ENCODE measurements around the gene DNAI1. TPM values are rescaled to one million over a fixed set of nuclear protein-coding genes. Genes with fewer than 3 reads are reported as not detected.

DNAI1 gene
- total RNA-seq, 1 donor from 2014 or later, result 1.8 TPM

DNA sequence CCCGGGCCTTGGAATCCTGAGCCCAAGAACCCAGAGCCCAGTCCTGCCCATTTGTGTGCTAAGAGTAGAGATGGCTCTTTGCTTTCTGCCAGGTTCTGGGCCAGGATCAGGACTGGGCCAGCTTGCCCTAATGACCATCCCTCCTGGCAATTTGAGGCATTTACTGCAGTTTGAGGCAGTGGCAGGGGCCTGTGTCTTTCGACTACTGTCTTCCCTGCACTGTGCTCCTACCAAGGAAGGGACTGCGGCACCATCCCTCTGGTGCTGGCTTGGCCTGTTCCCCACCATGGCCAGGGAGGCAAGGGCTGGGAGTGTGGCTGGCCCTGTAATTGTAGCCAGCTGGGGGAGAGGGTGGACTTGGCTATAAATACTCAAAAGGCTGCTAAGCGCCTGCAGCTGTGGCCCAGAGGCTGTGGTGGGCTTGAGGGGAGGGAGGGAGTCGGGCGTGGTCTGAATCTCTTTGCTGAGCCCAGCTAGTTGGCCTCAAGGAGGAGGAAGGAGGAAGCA is 59.6 kb downstream of the DNAI1 start:
- Histone ChIP-seq H3K27ac (ENCODE audit: low read depth, low read length) (no peak overlapping the region), H3K36me3 (ENCODE audit: insufficient read depth, low read length) (no peaks in the 10 kb centered on the region), H2AFZ (ENCODE audit: low read depth, low read length) (no peak overlapping the region), H3K79me2 (ENCODE audit: insufficient read depth, low read length) (no peaks in the 10 kb centered on the region), H4K20me1 (ENCODE audit: insufficient read depth, low read length) (peaks cover 5% of the 10 kb centered on the region), H3K4me3 (ENCODE audit: insufficient read depth, low read depth, low read length) (no peak overlapping the region), H3K4me1 (ENCODE audit: insufficient read depth, low read length) (peaks cover under 1% of the 10 kb centered on the region), H3K9me3 (ENCODE audit: insufficient read depth, low read depth, low read length) (no peaks in the 10 kb centered on the region), H3K27me3 (ENCODE audit: insufficient read depth, low read length) (peaks cover 6% of the 10 kb centered on the region), H3K9ac (ENCODE audit: low read length) (no peak overlapping the region), H3K4me2 (ENCODE audit: low read length) (no peak overlapping the region)
- TF ChIP-seq, protein P1, sequence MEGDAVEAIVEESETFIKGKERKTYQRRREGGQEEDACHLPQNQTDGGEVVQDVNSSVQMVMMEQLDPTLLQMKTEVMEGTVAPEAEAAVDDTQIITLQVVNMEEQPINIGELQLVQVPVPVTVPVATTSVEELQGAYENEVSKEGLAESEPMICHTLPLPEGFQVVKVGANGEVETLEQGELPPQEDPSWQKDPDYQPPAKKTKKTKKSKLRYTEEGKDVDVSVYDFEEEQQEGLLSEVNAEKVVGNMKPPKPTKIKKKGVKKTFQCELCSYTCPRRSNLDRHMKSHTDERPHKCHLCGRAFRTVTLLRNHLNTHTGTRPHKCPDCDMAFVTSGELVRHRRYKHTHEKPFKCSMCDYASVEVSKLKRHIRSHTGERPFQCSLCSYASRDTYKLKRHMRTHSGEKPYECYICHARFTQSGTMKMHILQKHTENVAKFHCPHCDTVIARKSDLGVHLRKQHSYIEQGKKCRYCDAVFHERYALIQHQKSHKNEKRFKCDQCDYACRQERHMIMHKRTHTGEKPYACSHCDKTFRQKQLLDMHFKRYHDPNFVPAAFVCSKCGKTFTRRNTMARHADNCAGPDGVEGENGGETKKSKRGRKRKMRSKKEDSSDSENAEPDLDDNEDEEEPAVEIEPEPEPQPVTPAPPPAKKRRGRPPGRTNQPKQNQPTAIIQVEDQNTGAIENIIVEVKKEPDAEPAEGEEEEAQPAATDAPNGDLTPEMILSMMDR (IDR thresholded peaks at IDR 0.05; ENCODE audit: insufficient read depth, low read depth, low read length), result no peak
- TF ChIP-seq EZH2 (IDR thresholded peaks at IDR 0.05; ENCODE audit: insufficient read depth, low read length), result no peak
- Mint-ChIP-seq H3K27me3 (ENCODE audit: low read depth, unreplicated experiment) (peaks cover 59% of the 10 kb centered on the region), H3K4me1 (ENCODE audit: low read depth, unreplicated experiment) (peaks cover 1% of the 10 kb centered on the region), H3K36me3 (ENCODE audit: low read depth, unreplicated experiment) (no peaks in the 10 kb centered on the region), H3K27ac (ENCODE audit: unreplicated experiment) (no peak overlapping the region), H3K9me3 (ENCODE audit: unreplicated experiment) (no peaks in the 10 kb centered on the region), H3K4me3 (ENCODE audit: unreplicated experiment) (no peak overlapping the region)
- DNase-seq (ENCODE audit: low read depth), result no peak
- no peak for FAIRE-seq

DNA sequence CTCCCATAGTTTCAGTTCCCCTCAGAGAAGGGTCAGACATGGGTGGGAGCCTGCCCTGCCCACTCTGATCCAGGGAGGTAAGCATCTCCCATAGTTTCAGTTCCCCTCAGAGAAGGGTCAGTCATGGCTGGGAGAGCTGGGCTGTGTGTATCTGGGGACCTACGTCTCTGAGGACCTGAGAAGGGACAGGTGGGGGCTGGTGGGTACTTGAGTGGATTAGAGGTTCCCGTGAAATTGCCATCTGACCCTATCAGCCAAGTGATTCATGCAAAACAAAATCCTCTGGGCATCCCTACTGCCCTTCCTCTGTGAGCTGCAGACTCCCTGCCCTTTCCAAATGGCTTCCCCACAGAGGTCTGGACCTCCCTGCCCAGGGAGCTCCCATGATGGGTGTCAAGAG is 60.3 kb downstream of the DNAI1 start:
- TF ChIP-seq EZH2 (IDR thresholded peaks at IDR 0.05; ENCODE audit: insufficient read depth, low read length), result no peak
- TF ChIP-seq, protein P1 (IDR thresholded peaks at IDR 0.05; ENCODE audit: insufficient read depth, low read depth, low read length), result no peak
- Mint-ChIP-seq H3K4me3 (ENCODE audit: unreplicated experiment) (no peak overlapping the region), H3K27ac (ENCODE audit: unreplicated experiment) (no peak overlapping the region), H3K27me3 (ENCODE audit: low read depth, unreplicated experiment) (peaks cover 61% of the 10 kb centered on the region), H3K4me1 (ENCODE audit: low read depth, unreplicated experiment) (peaks cover 1% of the 10 kb centered on the region), H3K36me3 (ENCODE audit: low read depth, unreplicated experiment) (no peaks in the 10 kb centered on the region), H3K9me3 (ENCODE audit: unreplicated experiment) (no peaks in the 10 kb centered on the region)
- Histone ChIP-seq H3K9ac (ENCODE audit: low read length) (no peak overlapping the region), H3K79me2 (ENCODE audit: insufficient read depth, low read length) (no peaks in the 10 kb centered on the region), H2AFZ (ENCODE audit: low read depth, low read length) (no peak overlapping the region), H3K27ac (ENCODE audit: low read depth, low read length) (no peak overlapping the region), H3K4me3 (ENCODE audit: insufficient read depth, low read depth, low read length) (no peak overlapping the region), H4K20me1 (ENCODE audit: insufficient read depth, low read length) (peaks cover 5% of the 10 kb centered on the region), H3K4me1 (ENCODE audit: insufficient read depth, low read length) (peaks cover 5% of the 10 kb centered on the region), H3K4me2 (ENCODE audit: low read length) (no peak overlapping the region), H3K36me3 (ENCODE audit: insufficient read depth, low read length) (no peaks in the 10 kb centered on the region), H3K27me3 (ENCODE audit: insufficient read depth, low read length) (peaks cover 3% of the 10 kb centered on the region), H3K9me3 (ENCODE audit: insufficient read depth, low read depth, low read length) (no peaks in the 10 kb centered on the region)
- FAIRE-seq (no peak), DNase-seq (ENCODE audit: low read depth) (no peak)

GRCh38 chr9:34519321-34520020 is 60.9 kb downstream of the DNAI1 start:
- peaks cover 5% of the 10 kb centered on the region for H4K20me1 ChIP-seq (ENCODE audit: insufficient read depth, low read length)
- H3K27ac Mint-ChIP-seq (ENCODE audit: unreplicated experiment), result no peak overlapping the region
- H3K9ac ChIP-seq (ENCODE audit: low read length), result no peak overlapping the region
- H3K4me3 ChIP-seq (ENCODE audit: insufficient read depth, low read depth, low read length), result no peak overlapping the region
- H3K36me3 ChIP-seq (ENCODE audit: insufficient read depth, low read length), result no peaks in the 10 kb centered on the region
- H3K27me3 ChIP-seq (ENCODE audit: insufficient read depth, low read length), result peaks cover 7% of the 10 kb centered on the region
- H3K27me3 Mint-ChIP-seq (ENCODE audit: low read depth, unreplicated experiment), result peaks cover 67% of the 10 kb centered on the region
- no peak for TF ChIP-seq EZH2 (IDR thresholded peaks at IDR 0.05; ENCODE audit: insufficient read depth, low read length)
- TF ChIP-seq, protein P1 (IDR thresholded peaks at IDR 0.05; ENCODE audit: insufficient read depth, low read depth, low read length), result no peak
- H3K27ac ChIP-seq (ENCODE audit: low read depth, low read length), result no peak overlapping the region
- no peak for DNase-seq (ENCODE audit: low read depth)
- peaks cover 1% of the 10 kb centered on the region for H3K4me1 Mint-ChIP-seq (ENCODE audit: low read depth, unreplicated experiment)
- H3K4me1 ChIP-seq (ENCODE audit: insufficient read depth, low read length), result peaks cover 5% of the 10 kb centered on the region
- H3K9me3 Mint-ChIP-seq (ENCODE audit: unreplicated experiment), result no peaks in the 10 kb centered on the region
- H3K4me3 Mint-ChIP-seq (ENCODE audit: unreplicated experiment), result no peak overlapping the region
- no peak for FAIRE-seq
- no peak overlapping the region for H2AFZ ChIP-seq (ENCODE audit: low read depth, low read length)
- H3K36me3 Mint-ChIP-seq (ENCODE audit: low read depth, unreplicated experiment), result no peaks in the 10 kb centered on the region
- H3K9me3 ChIP-seq (ENCODE audit: insufficient read depth, low read depth, low read length), result no peaks in the 10 kb centered on the region
- H3K4me2 ChIP-seq (ENCODE audit: low read length), result no peak overlapping the region
- no peaks in the 10 kb centered on the region for H3K79me2 ChIP-seq (ENCODE audit: insufficient read depth, low read length)

Measured in astrocyte (in vitro differentiated cells and primary cell).